Stimulated activated CD8-positive, alpha-beta memory T cell treated with anti-CD3 and anti-CD28 coated beads, Interleukin-7, amount 100 ng/mL, for 24 hours (primary cell): ENCODE data around the gene MAPT.
"Not testable (repeated sequence)": the region's sequence is repeated elsewhere in the genome, so short reads cannot be mapped to it uniquely, and the experiment has no call there.

ENCODE experiments used
- DNase-seq: peaks from one replicate; pipeline ENCODE4 v3.0.0-alpha.2; 2020; ENCODE audit warnings: low read depth

Gene MAPT

GRCh38 chr17:45900723-45901415 is 6.5 kb downstream of the MAPT start:
- no peak for DNase-seq

GRCh38 chr17:45902892-45903346 is 8.6 kb downstream of the MAPT start:
- DNase-seq: no peak

DNA sequence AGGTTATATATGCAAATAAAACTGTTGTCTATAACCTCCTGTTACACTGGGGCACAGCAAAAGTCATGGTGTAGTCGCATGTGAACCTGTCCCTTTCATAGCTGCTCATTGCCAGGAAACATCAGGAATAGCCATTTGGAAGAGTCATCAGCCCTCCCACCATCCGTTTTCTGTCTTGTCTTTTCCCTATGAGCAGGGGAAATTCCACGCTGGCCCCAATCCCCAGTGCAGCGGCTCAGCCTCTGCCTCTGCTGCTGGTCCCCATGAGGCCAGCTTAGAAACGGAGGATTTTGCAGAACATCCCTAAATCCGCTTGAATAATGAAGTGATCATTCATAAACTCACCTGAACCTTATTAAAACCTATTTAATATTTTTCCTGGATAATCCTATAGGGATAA is 10.5 kb downstream of the MAPT start:
- no peak for DNase-seq

GRCh38 chr17:45905814-45906213 is 11.5 kb downstream of the MAPT start:
- no peak for DNase-seq

DNA sequence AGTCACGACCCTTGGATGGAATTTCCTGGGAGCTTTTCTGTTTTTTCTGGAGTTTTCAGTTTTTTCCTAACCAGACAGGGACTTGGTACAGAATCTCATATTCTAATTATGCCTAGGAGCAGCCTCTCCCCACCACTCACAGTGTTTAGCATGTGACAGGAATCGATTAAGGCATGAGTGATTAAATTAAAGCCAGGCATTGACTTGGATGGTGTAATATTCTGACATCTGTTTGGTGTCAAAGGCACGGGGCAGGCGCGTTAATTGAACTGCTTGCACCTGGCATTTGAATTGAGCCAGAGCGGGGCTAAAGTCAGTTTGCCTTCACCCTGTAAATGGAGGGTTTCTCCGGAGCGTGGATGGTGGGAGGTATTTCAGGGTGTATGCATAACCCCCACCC is 11.9 kb downstream of the MAPT start:
- no peak for DNase-seq

DNA sequence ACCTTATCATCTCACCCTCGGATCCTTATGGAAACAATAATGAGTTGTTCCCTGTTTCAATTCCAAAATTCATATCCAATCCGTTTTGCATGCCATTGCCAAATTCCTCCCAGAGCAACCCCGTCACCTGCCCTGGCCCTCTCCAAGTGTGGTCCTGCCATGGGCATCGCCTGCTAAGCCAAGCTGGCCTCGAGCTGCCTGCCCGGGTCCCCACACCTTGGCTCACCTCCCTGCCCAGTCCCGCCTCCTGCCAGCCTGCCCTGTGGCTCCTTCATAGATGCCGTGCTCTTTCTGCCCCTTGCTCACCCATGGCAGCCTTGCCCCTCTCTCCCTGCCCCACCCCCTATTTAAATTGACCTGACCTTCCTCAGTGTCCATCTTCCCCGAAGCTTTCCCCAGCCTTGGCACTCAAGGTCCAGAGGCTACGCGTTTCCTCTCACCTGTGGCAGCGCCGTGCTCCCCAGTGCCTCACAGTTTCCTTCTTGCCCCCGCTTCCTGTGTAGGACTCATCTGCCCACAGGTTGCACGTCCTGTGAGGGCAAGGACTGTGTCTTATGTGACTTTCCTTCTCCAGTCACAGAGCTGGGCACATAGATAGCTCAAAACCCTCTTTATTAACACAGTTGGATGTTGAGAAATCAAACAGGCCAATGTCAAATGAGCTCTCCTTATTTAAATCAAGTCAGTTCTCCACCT is 12.7 kb downstream of the MAPT start:
- no peak for DNase-seq

- no peak for DNase-seq
Observed at GRCh38 chr17:45907750-45908395, 13.5 kb downstream of the MAPT start.

DNA sequence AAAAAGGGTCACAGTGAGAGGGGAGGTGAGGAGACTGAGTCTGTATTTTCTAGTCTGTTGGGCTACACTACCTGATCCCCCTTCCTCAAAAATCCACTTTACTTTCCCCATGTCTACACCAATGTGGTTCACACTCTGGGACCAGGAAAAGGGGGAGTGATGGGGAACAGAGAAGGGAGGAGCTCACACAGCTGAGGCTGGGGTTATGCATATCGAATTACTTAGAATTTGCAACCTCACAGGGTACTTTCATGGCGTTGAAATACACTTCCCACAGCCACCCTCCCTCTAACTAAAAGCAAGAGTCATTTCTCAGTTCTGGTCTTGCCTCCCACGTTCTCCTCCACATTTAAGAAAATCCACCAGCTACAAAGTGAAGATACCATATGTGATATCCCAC is 14.1 kb downstream of the MAPT start:
- no peak for DNase-seq

DNA sequence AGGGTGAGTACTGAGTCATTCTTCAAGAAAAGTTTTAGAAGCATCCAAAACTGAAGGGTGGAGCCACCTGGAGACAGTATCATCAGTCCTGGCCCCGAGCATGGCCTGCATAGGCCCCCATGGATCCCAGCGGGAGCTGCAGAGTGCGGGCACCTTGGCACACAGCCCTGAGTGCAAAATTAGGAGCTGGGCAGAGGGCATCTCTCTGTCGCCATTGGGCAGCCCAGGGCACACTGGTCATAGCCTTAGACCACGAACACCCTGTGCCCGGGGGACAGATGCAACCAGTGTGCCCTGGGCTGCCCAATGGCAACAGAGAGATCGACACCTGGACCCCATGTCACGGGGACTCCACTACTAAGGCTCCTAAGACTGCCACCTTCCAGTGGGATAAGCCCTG is 14.6 kb downstream of the MAPT start:
- no peak for DNase-seq

DNA sequence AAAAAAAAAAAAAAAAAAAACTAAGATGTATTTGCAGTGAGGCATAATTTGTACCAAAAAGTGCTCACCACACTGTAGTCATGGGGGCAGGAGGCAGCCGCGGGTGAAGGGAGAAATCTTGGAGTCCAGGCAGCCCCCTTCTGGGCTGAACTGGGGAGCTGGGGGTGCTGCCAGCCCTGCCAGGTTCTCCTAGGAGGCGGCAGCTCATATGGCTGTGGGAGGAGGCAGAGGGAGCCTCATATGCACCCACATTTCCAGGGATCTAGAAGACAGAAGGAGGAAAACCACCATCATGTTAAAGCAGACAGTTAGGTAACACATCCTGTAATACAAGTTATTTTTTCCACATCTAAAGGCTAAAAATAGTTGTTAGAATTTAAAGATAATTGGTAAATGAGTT is 16.3 kb downstream of the MAPT start:
- no peak for DNase-seq

- no peak for DNase-seq
Observed at GRCh38 chr17:45912319-45912718, 18.0 kb downstream of the MAPT start.

DNA sequence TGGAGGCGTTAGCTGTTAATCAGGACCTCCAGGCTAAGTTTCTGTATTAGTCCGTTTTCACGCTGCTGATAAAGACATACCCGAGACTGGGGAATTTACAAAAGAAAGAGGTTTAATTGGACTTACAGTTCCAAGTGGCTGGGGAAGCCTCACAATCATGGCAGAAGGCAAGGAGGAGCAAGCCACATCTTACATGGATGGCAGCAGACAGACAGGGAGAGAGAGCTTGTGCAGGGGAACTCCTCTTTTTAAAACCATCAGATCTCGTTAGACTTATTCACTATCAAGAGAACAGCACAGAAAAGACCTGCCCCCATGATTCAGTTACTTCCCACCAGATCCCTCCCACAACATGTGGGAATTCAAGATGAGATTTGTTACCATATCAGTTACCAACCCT is 18.7 kb downstream of the MAPT start:
- not testable (repeated sequence) for DNase-seq

- no peak for DNase-seq
Observed at GRCh38 chr17:45914047-45914717, 19.8 kb downstream of the MAPT start.

DNA sequence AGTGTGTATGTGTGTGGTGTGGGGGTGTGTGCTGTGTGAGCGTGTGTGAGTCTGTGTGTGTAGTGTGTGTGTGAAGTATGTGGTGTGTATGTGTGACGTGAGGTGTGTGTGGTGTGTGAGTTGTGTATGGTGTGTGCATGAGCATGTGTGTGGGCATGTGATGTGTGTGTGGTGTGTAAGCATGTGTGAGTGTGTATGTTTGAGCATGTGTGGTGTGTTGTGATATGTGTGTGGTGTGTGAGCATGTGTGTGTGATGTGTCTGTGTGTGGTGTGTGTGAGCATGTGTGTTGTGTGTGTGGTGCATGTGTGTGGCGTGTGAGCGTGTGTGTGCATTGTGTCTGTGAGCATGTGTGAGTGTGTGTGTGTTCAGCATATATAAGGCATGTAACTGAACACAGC is 20.9 kb downstream of the MAPT start:
- DNase-seq: no peak

- DNase-seq: no peak
Observed at GRCh38 chr17:45917081-45917480, 22.7 kb downstream of the MAPT start.

DNA sequence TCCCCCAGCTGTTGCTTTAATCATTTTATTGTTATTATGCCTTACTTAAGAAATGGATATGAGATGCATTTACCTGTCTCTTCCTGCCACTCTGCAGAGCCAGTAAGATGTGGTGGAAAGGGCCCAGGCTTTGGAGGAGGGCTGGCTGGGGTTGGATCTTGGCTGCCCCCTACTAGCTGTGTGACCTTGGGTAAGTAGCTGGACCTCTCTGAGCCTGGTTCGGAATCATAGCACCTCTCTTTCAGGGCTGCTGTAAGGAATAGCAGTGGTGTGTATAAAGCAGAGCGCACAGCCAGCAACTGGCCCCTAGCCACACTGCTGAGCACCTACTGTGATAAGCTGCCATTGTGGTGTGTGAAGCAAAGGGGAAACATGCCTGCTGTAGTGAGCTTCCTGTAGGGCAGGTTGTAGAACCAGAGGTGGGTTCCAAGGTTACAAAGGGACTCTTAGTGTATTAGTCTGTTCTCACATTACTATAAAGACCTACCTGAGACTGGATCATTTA is 23.9 kb downstream of the MAPT start:
- DNase-seq: no peak

- no peak for DNase-seq
Observed at GRCh38 chr17:45919136-45919535, 24.8 kb downstream of the MAPT start.

DNA sequence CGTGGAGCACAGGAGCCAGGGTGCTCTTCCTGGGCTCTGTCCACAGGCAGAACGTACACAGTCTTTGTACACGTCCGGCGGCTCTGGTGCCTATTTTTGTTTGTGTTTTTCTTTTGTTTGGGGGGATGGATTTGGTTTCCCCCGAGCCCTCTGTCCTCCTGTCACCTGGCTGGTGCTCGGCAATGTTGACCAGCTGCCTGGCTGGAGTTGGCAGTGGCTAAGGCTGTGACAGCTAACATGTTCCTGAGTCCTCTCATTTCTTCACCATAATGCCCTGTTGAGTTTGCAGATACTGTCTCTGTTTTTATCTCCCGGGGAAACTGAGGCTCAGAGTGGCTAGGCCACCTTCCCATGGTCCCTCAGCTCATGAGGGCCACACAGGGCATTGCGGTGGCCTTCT is 25.7 kb downstream of the MAPT start:
- no peak for DNase-seq

- DNase-seq: no peak
Observed at GRCh38 chr17:45923511-45924268, 29.3 kb downstream of the MAPT start.

GRCh38 chr17:45924332-45924820 is 30.0 kb downstream of the MAPT start:
- DNase-seq: no peak

GRCh38 chr17:45925311-45925710 is 31.0 kb downstream of the MAPT start:
- no peak for DNase-seq

DNA sequence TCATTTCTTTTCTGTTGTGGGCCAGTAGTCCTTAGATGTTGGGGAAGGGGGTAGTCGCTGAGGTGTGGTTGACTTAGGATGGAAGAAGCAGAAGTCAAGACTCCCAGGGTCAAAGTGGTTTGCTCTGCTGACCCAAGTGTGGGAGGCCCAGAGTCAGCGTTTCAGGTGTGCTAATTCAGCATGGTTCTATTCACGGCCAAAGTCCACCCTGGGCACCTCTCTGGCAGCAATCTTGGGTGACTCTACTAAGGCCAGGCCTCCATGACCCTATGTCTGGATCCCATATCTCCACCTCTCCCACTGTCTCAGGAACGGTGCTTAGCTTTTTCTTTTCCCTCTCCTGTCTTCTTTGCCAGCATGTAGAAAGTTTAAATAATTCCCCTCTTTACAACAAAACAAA is 32.9 kb downstream of the MAPT start:
- no peak for DNase-seq
